GM21447 (cell line): ENCODE data around the gene CLDN9.
A peak's percentile ranks its signal among the peaks of the same experiment; 100 is the strongest.

ENCODE experiments used
- ATAC-seq: cut with Tn5 transposase; IDR thresholded peaks from one replicate; pipeline ENCODE4 v1.9.1; 2021; ENCODE audit not compliant: unreplicated experiment

Gene CLDN9

GRCh38 chr16:3017794-3018506 lies 5.2 kb downstream of the CLDN9 start, which contains the start of gene CLDN6:
Gene CLDN6 (minus strand): TSS chr16:3018183. CDS start chr16:3016021, 2,162 bp downstream.
- no peak for ATAC-seq

GRCh38 chr16:3019594-3020246 lies 7.0 kb downstream of the CLDN9 start:
- ATAC-seq: no peak

DNA sequence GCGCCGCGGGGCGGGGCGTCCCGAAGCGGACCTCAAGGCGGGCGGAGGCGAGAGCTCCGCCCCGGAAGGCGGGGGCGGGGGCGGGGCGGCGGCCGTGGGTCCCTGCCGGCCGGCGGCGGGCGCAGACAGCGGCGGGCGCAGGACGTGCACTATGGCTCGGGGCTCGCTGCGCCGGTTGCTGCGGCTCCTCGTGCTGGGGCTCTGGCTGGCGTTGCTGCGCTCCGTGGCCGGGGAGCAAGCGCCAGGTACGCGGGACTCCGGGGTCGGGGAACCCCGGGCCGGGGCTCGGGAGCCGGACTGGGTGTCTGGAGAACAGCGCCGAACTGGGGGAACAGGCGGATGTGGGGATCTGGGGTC lies 7.5 kb downstream of the CLDN9 start, which contains the start of gene TNFRSF12A:
Gene TNFRSF12A, plus strand, starts transcription at position 122 of the 357 bp plus-strand sequence. Its CDS starts 30 bp downstream, at position 152.
- ATAC-seq: no peak

DNA sequence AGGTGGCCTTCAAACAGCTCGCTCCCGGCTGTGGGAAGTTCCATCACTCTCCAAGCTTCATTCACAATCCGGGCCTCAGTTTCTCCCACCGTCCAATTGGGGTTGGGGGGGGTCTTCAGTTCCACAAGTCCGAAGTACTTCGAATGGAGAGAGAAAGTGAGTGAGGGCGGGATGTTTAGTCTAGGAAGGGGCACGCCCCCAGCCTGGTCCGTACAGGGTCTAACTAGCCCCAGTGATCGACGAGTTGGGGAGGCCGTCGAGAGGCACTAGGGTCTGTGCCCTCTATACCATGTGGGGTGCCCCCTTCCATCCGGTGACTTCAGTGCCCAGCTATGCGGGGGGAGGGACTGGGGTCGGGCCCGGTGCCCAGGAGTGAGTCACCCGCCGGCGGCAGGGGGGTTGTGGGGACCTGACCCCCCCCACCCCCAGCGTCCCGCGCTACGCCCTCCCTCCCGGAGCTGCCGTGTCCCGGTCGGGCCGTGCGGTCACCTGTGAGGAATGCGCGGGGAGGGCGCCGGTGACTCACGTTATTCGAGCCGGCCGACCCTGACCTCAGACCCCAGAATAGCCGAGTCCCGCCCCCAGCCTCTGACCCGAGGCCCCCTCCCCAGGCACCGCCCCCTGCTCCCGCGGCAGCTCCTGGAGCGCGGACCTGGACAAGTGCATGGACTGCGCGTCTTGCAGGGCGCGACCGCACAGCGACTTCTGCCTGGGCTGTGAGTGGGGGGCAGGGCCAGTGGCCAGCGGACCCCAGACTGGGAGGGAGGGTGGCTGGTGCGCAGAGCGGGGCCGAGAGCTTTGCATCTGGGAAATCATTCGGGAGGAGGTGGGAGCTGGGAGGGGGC lies 8.1 kb downstream of the CLDN9 start:
- ATAC-seq: no peak

- ATAC-seq: no peak
Observed at GRCh38 chr16:3021449-3022207, 8.9 kb downstream of the CLDN9 start.

DNA sequence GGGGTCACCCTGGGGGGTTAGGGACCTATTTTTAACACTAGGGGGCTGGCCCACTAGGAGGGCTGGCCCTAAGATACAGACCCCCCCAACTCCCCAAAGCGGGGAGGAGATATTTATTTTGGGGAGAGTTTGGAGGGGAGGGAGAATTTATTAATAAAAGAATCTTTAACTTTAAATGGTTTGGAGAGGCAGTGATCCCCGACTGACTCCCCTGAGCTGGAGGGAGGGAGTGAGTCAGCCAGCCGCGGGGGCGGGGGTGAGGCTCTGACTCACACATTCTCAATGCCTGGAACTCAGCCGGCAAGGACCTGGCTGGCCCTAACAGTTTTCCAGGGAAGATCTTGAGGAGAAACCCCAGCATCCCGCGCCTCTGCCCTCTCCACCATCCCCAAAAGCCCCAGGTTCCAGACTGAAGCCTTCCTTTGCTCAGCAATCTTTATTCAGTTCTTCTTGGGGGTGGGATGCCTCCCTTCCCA lies 9.5 kb downstream of the CLDN9 start:
- no peak for ATAC-seq

GRCh38 chr16:3022684-3023414 lies 10.1 kb downstream of the CLDN9 start:
- no peak for ATAC-seq

DNA sequence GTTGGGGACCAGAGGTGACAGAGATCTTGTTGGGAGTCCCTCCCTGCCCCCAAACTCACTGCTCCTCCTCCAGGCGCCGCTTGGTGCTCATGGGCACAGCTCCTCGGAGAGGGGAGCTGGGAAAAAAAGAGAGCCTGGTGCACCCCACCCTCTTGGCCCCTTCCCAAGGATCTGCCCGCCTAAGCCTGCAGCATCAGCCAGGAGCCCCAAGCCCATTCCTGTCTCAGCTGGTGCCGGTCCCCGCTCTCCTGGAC lies 10.6 kb downstream of the CLDN9 start:
- no peak for ATAC-seq

- ATAC-seq: peak; percentile 63
Observed at GRCh38 chr16:3023669-3024478, 11.2 kb downstream of the CLDN9 start, which contains the start of the genes HCFC1R1 and THOC6. Gene HCFC1R1 (minus strand): TSS chr16:3023942. CDS start chr16:3023941, 1 bp downstream. Gene THOC6 (plus strand): TSS chr16:3024035. CDS start chr16:3024327, 292 bp downstream.

DNA sequence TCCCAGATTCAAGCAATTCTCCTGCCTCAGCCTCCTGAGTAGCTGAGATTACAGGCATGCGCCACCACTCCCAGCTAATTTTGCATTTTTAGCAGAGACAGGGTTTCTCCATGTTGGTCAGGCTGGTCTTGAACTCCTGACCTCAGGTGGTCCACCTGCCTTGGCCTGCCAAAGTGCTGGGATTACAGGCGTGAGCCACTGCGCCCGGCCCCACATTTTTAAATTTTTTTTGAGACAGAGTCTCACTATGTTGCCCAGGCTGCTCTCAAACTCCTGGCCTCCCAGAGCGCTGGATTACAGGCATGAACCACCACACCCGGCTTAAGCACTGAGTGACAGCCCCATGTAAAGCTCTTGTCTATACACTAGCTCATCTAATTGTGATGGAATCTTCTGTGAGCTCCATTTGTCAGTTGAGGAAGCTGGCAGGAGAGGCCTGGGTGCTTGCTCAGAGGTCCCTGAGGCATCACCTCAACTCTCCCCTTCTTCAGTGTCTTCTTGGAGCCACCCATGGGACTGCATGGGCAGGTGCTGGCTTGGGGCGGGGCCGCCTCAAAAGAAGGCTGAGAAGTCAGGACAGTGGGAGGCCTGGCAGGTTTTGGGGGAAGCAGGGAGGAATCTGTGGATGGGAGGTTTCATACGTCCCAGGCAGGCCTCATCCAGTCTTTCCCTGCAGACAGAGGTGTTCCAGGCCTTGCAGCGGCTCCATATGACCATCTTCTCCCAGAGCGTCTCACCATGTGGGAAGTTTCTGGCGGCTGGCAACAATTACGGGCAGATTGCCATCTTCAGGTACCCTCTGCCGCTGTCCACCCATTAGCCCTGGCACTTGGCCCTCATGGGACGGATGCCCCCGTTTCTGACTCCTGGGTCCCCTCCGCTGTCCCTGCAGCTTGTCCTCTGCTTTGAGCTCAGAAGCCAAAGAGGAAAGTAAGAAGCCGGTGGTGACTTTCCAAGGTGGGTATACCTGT lies 12.6 kb downstream of the CLDN9 start:
- no peak for ATAC-seq

DNA sequence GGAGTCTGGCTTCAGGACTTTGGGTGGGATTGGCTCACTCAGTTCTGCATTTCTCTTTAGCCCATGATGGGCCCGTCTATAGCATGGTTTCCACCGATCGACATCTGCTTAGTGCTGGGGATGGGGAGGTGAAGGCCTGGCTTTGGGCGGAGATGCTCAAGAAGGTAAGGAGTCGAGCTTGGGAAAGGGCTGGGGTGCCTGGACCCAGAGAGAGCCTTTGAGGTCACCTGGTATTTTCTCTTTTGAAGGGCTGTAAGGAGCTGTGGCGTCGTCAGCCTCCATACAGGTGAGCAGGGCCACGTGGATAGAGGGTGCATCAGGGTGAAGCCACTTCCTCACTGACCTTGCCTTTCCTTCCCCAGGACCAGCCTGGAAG lies 13.3 kb downstream of the CLDN9 start:
- ATAC-seq: no peak

DNA sequence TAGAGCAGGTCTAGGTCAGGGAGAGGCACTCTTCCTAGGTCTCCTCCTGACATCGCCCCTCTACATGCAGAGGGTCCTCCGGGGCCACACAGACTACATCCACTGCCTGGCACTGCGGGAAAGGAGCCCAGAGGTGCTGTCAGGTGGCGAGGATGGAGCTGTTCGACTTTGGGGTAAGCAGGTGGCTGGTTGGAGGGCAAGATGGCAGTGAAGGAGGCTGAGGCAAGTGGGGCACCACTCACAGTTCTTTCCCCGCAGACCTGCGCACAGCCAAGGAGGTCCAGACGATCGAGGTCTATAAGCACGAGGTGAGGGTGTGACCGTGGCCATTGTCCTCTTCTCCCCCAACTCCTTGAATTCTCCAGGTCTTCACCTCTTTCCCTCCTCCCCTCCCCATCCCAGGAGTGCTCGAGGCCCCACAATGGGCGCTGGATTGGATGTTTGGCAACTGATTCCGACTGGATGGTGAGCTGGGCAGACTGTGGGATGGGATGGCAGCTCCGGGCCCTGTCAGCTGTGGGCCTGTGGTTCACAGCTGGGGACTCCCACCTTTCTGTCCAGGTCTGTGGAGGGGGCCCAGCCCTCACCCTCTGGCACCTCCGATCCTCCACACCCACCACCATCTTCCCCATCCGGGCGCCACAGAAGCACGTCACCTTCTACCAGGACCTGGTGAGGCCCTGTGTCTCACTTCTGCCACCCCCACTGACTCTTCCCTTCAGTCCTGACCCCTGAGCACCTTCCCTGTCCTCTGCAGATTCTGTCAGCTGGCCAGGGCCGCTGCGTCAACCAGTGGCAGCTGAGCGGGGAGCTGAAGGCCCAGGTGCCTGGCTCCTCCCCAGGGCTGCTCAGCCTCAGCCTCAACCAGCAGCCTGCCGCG lies 14.1 kb downstream of the CLDN9 start:
- ATAC-seq: no peak

DNA sequence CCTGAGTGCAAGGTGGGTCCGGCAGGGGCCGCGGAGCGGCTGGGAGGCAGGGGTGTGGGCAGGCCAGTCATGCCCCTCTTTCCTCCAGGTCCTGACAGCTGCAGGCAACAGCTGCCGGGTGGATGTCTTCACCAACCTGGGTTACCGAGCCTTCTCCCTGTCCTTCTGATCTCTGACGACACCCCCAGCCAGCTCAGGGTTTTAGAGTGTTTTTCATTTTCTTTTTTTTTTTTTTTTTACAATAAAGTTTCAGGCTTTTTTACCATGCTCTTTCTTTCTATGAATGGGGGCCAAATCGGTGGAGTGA lies 14.7 kb downstream of the CLDN9 start:
- ATAC-seq: no peak

GRCh38 chr16:3027983-3028715 lies 15.4 kb downstream of the CLDN9 start:
- ATAC-seq: no peak

DNA sequence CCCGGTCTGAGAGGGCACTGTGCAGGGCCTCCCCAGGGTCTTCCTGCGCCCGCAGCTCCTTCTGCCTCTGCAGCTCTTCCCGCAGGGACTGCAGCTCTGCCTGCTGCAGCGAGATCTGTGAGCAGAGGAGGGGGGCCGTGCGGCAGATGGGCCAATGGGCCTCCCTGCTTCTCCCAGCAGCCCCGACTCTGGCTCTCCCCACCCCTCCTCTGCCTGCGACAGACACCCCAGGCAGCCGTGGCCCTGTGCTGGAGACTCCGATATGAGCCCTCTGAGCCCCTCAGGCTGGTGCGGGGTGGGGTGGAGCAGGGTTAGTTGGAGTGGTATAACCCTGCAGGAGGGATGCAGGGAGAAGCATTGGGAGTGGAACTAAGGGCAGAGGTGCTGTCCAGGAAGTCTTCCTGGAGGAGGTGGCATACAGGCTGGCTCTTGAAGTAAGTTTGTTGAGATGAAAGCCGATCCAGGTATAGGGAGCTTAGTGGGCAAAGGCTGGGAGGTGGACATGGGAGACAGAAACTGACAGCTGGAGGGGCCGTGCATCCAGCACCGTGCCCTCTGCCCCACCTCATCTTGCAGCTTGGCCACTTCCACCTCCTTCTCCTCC lies 16.1 kb downstream of the CLDN9 start:
- no peak for ATAC-seq

- ATAC-seq: no peak
Observed at GRCh38 chr16:3029491-3030221, 16.9 kb downstream of the CLDN9 start.
